ENCODE results near the gene CYP4F8.
A peak's percentile ranks its signal among the peaks of the same experiment; 100 is the strongest.
"Not testable (repeated sequence)": the region's sequence is repeated elsewhere in the genome, so short reads cannot be mapped to it uniquely, and the experiment has no call there.

CYP4F8 gene

DNA sequence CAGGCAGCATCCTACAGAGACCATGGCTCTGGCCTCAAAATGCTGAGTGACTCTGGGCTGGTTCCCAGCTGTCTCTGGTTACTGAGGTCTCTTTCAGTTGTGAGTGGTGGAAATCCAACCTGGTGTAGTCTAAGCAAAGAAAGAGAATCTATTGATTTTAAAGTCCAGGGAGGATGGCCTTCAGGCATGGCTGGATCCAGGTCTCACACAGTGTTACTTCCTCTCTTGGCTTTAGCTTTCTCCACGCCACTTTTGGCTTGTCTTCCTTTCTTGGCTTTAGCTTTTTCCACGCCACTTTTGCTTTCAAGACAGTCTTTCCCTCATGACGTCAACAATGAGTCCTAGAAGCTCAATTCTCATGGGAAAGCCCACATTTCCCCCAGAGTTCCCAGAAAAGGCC, 29.8 kb downstream of the CYP4F8 start:
- DNase-seq (ENCODE audit: low read depth) = no peak

DNA sequence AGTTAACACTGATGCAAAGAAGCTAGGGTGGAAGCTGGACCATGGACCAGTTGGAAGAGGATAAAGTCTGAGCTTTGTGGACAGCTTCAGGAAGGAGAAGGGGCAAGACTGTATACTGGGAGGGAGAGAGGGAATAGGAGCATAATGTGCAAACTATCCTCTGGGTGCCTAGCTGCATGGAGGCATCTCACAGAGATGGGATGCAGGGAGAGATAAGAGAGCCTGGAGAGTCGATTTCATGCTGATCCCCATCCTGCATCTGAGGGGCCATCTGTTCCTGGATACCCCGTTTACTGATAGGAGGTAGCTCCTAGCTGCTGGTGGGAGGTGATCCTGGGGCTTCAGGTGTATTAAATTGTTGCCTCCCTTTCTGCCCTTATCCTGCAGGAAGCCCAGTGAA, 34.5 kb downstream of the CYP4F8 start:
- DNase-seq (ENCODE audit: low read depth) = no peak

DNA sequence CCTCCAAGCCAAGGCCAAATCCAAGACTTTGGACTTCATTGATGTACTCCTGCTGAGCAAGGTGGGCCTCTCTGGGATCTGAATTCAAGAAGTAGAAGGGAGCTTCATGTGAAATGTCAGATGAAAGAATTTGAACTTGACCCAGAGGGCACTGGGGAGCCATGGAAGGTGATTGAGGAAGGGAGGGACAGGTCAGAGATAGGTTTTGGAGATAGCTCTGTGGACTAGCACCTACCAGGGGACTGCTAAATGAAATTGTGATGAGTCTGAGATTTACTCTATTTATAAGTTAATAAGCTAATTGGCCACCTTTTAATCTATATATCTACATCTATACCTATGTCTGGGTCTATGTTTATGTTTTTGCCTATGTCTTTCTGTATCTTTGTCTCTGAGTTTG, 35.1 kb downstream of the CYP4F8 start:
- DNase-seq (ENCODE audit: low read depth) = not testable (repeated sequence)

DNA sequence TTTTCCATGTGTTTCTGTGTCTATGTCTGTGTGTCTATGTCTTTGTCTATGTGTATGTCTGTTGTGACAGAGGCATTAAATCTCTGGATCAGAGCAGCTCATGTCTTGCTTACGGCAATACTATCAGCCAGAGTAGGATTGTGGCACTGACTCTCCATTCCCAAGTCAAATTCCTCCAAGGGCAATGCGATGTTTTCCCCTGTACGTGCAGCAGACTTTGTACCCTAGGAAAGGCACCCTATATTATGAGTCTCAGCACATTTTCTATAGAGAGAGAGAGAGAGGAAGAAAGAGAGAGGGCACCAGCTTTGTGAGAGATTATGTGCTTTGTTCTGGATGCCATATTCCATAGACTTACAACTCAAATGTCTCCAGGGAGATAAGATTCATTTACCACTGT, 36.8 kb downstream of the CYP4F8 start:
- DNase-seq (ENCODE audit: low read depth) = no peak

DNA sequence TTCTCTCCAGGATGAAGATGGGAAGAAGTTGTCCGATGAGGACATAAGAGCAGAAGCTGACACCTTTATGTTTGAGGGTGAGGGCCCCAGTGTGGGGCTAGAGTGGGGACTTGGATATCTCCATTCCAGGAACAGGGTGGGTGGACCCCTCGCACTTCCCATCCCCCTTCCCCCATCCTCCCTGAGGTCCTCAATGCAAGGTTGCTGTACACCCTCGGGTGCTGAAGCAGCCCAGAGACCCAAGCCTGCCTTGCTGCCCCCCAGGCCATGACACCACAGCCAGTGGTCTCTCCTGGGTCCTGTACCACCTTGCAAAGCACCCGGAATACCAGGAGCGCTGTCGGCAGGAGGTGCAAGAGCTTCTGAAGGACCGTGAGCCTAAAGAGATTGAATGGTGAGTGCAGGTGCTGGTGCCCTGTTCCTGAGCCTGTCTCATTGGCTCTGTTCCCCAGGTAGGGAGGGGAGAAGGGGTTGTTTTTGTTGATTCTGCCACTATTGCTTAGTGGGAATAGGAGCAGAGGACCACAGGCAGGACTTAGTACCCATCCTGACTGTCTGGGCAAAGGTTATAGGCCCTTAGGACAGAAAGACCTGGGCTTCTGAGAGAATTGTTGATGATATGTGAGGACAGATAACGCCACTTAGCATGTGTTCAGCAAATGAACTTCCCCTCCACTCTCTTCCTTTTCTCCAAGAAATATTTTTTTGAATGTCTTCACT, 37.7 kb downstream of the CYP4F8 start:
- no peak for DNase-seq (ENCODE audit: low read depth)

DNA sequence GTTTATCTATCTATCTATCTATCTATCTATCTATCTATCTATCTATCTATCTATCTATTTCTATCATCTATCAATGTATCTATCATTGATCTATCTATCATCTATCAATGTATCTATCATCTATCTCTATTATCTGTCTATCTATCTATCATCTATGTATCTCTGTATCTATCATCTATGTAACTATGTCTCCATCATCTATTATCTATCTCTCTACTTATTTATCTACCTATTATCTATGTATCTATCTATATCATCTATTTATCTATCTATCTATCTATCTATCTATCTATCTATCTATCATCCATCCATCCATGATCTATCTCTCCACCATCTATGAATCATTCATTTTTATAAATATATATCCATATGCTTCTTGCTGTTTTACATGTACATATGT, 41.4 kb downstream of the CYP4F8 start:
- no peak for DNase-seq (ENCODE audit: low read depth)

DNA sequence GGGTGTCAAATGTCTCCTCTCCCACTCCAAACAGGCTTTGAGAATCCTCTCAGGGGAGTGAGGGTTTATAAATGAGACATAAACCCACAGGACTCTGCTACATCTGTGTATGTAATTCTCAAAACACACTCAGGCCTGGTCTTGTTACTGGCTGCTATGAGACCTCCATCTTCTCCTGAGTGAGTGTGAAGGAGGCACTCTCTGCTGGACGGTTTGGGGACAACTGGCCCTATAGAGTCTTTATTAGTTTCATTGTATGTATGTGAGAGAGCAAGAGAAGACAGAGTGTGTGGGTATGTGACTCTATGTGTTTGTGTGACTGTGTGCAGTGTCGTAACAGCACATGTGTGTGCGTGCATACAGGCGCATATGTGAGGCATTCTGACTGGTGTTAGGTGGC, 48.2 kb downstream of the CYP4F8 start:
- DNase-seq (ENCODE audit: low read depth) = no peak

DNA sequence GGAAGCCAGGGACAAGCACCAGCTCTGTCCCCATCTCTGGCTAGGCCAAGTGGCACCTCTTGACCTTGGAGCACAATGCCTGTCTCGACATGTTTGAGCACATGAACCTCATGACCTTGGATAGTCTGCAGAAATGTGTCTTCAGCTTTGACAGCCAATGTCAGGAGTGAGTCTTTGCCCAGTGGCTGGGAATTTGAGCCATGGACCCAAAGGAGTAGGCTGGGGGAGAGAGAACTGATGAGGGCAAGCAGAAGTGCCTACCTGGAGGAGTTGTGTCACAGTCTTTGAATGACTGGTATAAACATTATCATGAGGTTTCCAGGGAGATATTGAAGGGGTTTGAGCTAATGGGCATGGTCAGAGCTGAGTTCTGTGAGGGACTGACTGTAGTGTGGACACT, 51.2 kb downstream of the CYP4F8 start:
- DNase-seq (ENCODE audit: low read depth) = no peak

DNA sequence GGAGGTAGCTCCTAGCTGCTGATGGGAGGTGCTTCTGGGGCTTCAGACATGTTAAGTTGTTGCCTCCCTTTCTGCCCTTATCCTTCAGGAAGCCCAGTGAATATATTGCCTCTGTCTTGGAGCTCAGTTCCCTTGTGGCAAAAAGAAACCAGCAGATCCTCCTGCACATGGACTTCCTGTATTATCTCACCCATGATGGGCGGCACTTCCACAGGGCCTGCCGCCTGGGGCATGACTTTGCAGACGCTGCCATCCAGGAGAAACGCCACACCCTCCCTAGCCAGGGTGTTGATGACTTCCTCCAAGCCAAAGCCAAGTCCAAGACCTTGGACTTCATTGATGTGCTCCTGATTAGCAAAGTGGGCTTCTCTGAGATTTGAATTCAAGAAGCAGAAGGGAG, 51.9 kb downstream of the CYP4F8 start:
- DNase-seq (ENCODE audit: low read depth) = no peak

DNA sequence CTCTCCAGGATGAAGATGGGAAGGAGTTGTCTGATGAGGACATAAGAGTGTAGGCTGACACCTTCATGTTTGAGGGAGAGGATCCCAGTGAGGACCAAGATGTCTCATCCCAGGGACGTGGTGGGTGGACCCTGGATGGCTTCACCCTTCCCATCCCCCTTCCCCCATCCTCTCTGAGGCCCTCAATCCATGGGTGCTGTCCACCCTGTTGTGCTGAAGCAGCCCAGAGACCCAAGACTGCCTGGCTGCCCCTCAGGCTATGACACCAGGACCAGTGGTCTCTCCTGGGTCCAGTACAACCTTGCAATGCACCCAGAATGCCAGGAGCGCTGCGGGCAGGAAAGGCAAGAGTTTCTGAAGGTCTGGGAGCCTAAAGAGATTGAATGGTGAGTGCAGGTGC, 54.4 kb downstream of the CYP4F8 start:
- no peak for DNase-seq (ENCODE audit: low read depth)

DNA sequence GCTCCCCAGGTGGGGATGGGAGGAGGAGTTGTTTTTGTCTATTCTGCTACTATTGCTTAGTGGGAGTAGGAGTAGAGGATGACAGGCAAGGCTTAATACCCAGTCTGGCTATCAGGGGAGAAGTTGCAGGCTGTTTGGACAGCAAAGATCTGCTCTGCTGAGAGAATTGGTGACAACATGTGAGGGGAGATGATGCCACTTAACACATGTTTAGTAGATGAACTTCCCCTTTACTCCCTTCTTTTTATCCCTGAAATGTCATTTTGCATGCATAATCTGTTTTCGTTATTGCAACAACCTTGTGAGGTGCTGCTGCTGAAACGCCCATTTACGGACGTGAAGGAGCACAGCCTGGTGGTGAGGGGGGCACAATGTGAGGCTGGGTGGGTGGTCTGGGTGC, 54.9 kb downstream of the CYP4F8 start:
- no peak for DNase-seq (ENCODE audit: low read depth)

DNA sequence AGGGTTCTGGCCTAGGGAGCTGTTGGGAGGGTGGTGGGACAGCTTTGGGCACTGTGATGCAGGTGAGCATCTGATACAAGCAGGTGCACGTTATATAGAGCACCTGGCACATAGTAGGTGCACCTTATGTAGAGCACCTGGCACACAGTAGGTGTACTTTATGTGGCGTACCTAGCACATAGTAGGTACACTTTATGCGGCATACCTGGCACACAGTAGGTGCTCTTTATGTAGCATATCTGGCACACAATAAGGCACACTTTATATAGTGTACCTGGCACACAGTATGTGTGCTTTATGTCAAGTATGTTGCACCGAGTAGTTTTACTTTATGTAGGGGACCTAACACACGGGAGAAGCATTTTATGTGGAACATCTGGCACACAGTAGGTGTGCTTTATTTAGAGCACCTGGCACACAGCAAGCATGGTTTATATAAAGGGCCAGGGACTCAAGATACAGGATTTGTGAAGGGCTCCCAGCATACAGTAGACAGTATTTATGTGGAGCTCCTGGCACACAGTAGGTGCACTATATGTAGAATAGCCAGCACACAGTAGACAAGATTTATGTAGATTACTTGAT, 56.3 kb downstream of the CYP4F8 start:
- no peak for DNase-seq (ENCODE audit: low read depth)

DNA sequence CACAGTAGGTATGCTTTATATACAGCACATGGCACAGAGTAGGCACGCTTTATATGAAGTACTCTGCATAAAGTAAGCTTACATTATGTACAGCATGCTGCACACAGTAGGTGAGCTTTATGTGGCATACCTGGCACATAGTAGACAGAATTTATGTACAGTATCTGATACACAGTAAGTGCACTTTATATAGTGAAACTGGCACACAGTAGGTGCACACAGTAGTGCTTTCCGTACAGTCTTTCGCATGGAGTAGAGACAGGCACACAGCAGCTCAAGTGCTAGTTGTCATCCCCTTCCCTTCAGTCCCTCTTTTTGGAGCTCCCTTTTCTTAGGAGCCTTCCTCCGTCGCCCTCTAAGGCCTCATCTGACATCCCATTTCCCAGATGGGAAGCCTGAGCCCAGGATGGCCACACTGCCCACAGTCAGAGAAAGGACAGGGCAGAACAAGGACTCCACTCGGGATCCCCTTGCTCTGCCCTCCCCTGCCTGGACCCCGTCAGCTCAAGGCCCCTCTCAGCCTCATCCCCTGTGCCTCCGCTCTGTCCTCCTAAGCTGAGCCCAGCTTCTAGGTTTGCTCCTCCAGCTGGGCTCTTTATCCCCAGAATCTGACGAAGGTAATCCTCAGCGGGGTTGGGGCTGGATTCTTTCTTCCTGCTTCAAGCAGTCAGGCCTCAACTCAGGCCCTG, 57.0 kb downstream of the CYP4F8 start:
- no peak for DNase-seq (ENCODE audit: low read depth)

DNA sequence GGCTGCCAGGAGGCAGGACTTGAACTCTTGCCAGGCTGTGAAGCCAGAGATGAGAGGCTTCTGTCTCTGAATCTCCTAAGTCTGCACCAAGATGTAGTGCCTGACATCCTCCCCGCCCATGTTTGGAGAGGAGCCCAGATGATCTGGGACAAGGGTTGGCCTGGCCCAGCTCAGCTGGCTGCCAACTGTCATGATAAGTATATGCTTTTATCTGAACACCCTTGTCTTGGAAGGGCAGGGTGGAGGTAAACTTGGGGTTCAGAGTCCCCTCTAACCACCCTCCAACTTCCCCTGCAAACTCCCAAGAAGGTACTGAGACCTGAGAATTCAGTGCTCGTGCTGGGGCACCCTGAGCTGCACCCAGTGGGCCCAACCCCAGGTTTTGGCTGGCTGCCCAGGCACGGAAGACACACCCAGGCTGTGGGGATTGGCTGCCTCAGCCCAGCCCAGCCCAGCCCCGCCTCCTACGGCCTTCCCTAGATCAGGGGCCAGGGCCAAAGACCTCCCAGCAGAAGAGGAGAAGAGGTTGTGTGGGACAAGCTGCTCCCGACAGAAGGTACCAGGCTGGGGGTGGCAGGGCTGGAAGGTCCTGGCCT, 57.7 kb downstream of the CYP4F8 start, which contains the start of gene CYP4F12:
Gene CYP4F12 (plus strand): TSS at position 508 of the 596 bp plus-strand sequence. CDS start 443 bp downstream, outside the sequence.
- peak; percentile 9 for DNase-seq (ENCODE audit: low read depth)

DNA sequence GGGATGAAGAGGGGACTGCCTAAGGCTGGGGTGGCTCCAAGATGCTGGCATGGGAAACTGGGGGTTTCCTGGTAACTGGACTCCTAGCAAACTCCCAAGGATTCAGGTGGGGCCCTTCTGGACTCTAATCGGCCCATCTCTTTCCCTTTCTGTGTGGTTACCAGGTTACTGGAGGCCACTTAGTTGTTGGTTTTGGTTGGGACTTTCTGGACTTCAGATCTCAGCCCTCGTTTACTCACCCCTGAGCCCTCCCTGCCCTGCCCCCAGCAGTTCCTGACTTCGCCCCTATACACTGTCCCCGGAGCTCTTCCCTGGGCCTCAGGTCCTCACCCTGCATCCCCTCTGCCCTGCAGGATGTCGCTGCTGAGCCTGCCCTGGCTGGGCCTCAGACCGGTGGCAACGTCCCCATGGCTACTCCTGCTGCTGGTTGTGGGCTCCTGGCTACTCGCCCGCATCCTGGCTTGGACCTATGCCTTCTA, 58.2 kb downstream of the CYP4F8 start:
- DNase-seq (ENCODE audit: low read depth) = no peak

DNA sequence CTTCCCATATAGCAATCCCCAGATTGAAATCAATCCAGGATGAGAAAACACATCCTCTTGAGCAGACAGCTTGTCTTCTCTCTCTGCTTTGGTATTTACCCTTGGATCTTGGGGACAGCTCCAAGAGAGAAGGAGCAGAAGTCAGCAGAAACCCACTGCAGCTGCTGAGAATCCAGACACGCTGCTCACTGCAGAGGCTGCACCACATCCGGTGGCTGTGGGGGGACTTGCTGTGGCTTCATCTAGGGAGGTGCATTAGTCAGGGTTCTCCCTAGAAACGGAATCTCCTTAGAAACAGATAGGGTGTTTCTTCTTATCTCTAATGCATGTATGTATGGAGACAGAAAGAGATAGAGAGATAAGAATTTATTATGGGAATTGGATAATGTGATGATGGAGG, 60.5 kb downstream of the CYP4F8 start:
- no peak for DNase-seq (ENCODE audit: low read depth)

DNA sequence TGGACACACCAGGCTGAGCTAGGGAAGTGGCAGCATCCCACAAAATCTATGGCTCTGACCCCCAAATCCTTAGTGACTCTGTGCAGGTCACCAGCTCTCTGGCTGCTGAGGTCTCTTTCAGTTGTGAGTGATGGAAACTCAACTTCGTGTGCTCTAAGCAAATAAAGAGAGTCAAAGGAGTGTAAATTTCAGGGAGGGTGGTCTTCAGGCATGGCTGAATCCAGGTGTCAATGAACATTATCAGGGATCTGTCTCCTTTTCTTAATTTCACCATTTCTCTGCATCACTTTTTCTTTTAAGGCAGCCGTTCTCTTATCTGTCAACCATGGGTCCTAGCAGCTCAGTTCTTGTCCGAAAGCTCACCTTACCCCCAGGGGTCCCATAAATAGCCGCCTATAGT, 64.1 kb downstream of the CYP4F8 start:
- DNase-seq (ENCODE audit: low read depth) = no peak

DNA sequence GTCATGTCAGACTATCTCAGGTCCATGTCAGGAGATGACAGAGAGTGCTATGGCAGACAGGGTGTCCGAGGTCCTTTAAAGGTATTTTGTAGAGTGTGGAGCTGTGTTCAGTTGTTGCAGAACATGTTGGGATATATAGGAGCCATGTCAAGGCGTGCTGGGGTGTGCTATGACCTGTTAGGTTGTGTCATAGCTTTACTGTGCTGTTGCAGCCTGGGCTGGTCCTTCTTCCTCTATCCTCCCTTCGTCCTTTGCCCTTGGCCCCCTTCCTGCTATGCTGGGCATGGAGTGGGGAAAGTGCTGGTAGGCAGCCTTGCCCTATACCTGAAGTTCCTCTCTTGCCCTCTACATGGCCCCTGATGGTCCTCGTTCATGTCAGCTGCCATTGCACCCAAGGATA, 64.8 kb downstream of the CYP4F8 start:
- DNase-seq (ENCODE audit: low read depth) = not testable (repeated sequence)

Data from iris pigment epithelial cell (primary cell).